SK-N-MC (cell line): Measurements from ENCODE around the gene USH2A.

Experiments
- DNase-seq: peaks from one replicate; pipeline ENCODE4 v3.0.0-alpha.2; 2011; ENCODE audit warnings: low read depth, low spot score
- H3K27ac ChIP-seq: fragments of 200-600 bp; sonication (generic); 2 replicates; pipeline ENCODE4 v1.5.1; 2016; ENCODE audit warnings: mixed run types
- H3K36me3 ChIP-seq: fragments of 200-600 bp; sonication (generic); 2 replicates; pipeline ENCODE4 v1.6.1; 2017; ENCODE audit warnings: antibody characterized with exemption, low read length, mixed read lengths; ENCODE audit not compliant: insufficient read depth
- H3K4me3 ChIP-seq: fragments of 200-600 bp; sonication (generic); 2 replicates; pipeline ENCODE4 v1.5.1; 2016
- H3K9ac ChIP-seq: fragments of 200-600 bp; sonication (generic); 2 replicates; pipeline ENCODE4 v1.8.0; 2017; ENCODE audit warnings: mixed run types, mixed read lengths; ENCODE audit not compliant: insufficient read length
- H3K9me3 ChIP-seq: fragments of 200-600 bp; sonication (generic); 2 replicates; pipeline ENCODE4 v1.6.1; 2017; ENCODE audit warnings: low read depth, mild to moderate bottlenecking, antibody characterized with exemption, low read length, moderate library complexity, mixed read lengths
- EZH2 ChIP-seq: fragments of 200-600 bp; sonication (generic); IDR thresholded peaks from one replicate; pipeline ENCODE4 v1.6.1; 2017; ENCODE audit warnings: antibody characterized with exemption
- FOXP2 ChIP-seq: optimal IDR thresholded peaks from 2 replicates; pipeline ENCODE3; 2011; ENCODE audit warnings: mild to moderate bottlenecking, moderate library complexity; ENCODE audit not compliant: insufficient read depth; ENCODE audit errors: extremely low read length, control extremely low read depth
- POLR2AphosphoS5 ChIP-seq: IDR thresholded peaks from 2 replicates; pipeline ENCODE4 v1.6.1; 2012; ENCODE audit warnings: mild to moderate bottlenecking, low read depth, low read length, borderline replicate concordance

USH2A gene

GRCh38 chr1:216073793-216074595 lies 349.3 kb downstream of the USH2A start:
- H3K27ac ChIP-seq = peak overlapping the region; percentile 60
- TF ChIP-seq POLR2AphosphoS5 = no peak
- TF ChIP-seq FOXP2 = no peak
- TF ChIP-seq EZH2 = no peak

GRCh38 chr1:216071262-216071661 lies 352.0 kb downstream of the USH2A start:
- no peak for DNase-seq
- Histone ChIP-seq H3K36me3 (no peaks in the 10 kb centered on the region), H3K4me3 (no peak overlapping the region), H3K9ac (no peak overlapping the region), H3K27ac (no peak overlapping the region), H3K9me3 (no peaks in the 10 kb centered on the region)
- TF ChIP-seq FOXP2 (no peak), EZH2 (no peak), POLR2AphosphoS5 (no peak)

More at GRCh38 chr1:216073793-216074595, 349.3 kb downstream of the USH2A start:
- H3K9ac ChIP-seq = no peak overlapping the region
- no peak for DNase-seq
- H3K9me3 ChIP-seq = no peaks in the 10 kb centered on the region
- H3K4me3 ChIP-seq = no peak overlapping the region
- H3K36me3 ChIP-seq = no peaks in the 10 kb centered on the region

GRCh38 chr1:216064643-216065042 lies 358.6 kb downstream of the USH2A start:
- no peak for TF ChIP-seq POLR2AphosphoS5

DNA sequence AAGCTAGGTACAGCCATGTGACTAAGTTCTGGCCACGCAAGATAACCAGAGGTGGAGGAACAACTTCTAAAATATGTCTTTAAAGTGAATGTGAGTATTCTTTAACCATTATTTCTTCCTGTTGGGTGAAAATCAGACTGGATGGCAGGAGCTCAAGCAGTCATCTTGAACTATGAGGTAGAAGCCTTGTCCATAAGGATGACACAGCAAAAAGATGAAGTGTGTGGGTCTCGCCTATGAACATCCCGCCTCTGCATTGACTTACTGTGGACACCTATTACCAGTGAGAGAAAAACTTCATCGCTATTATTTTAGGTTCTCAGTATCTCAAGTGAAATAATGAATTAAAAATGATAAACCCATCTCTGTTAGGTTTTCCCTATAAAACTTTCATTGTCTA lies 365.3 kb downstream of the USH2A start:
- no peak for DNase-seq
- Histone ChIP-seq H3K27ac (no peak overlapping the region), H3K36me3 (no peaks in the 10 kb centered on the region), H3K9me3 (no peaks in the 10 kb centered on the region), H3K4me3 (no peak overlapping the region), H3K9ac (no peak overlapping the region)
- no peak for TF ChIP-seq EZH2
- no peak for TF ChIP-seq FOXP2

More at GRCh38 chr1:216064643-216065042, 358.6 kb downstream of the USH2A start:
- no peak overlapping the region for H3K27ac ChIP-seq
- H3K9ac ChIP-seq = no peak overlapping the region
- no peaks in the 10 kb centered on the region for H3K9me3 ChIP-seq
- DNase-seq = no peak
- no peaks in the 10 kb centered on the region for H3K36me3 ChIP-seq
- H3K4me3 ChIP-seq = no peak overlapping the region

DNA sequence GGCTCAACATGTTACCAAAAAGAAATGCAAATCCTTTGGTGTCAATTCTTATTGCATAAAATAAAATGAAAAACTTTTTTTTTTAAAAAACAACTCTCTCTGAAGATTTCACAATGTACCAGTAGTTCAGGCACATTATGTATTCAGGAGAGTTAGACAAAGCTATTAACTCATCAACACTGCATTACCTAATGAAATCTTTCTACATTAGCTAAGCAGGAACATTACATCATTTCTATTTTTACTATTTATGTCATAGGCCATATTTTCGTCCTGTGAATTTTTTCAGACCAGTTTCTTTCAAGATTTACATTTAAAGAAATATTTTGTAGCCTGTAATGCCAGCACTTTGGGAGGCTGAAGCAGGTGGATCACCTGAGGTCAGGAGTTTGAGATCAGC lies 366.2 kb downstream of the USH2A start:
- Histone ChIP-seq H3K27ac (no peak overlapping the region), H3K36me3 (no peaks in the 10 kb centered on the region), H3K4me3 (no peak overlapping the region), H3K9me3 (no peaks in the 10 kb centered on the region), H3K9ac (no peak overlapping the region)
- DNase-seq = no peak
- TF ChIP-seq POLR2AphosphoS5 (no peak), EZH2 (no peak), FOXP2 (no peak)

DNA sequence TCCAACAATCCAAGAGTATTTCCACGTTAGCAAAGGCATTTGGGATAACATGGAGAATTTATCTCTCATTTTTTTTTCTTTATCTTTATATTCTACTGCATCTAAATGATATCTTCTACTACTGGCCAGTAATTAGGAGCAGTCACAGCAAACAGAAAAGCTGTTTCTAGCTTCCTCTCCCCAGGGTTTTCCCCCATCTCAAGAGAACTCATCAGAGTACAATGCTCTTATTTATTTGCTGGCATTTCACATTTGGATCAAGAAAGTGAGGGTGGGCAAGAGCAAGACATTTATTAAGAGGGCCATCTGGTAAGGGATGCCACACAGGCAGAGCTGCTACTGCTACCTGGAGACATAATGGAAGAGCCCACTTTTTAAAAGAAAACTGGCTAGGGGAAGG lies 368.2 kb downstream of the USH2A start:
- no peak for DNase-seq
- H3K9me3 ChIP-seq = no peaks in the 10 kb centered on the region
- no peaks in the 10 kb centered on the region for H3K36me3 ChIP-seq
- TF ChIP-seq EZH2 = no peak
- TF ChIP-seq FOXP2 = no peak
- TF ChIP-seq POLR2AphosphoS5 = no peak
- H3K9ac ChIP-seq = no peak overlapping the region
- no peak overlapping the region for H3K4me3 ChIP-seq
- H3K27ac ChIP-seq = no peak overlapping the region

GRCh38 chr1:216054600-216054999 lies 368.6 kb downstream of the USH2A start:
- no peak overlapping the region for H3K4me3 ChIP-seq
- TF ChIP-seq EZH2 (no peak), FOXP2 (no peak), POLR2AphosphoS5 (no peak)
- DNase-seq = no peak
- H3K27ac ChIP-seq = no peak overlapping the region
- no peaks in the 10 kb centered on the region for H3K36me3 ChIP-seq
- H3K9me3 ChIP-seq = no peaks in the 10 kb centered on the region
- H3K9ac ChIP-seq = no peak overlapping the region

DNA sequence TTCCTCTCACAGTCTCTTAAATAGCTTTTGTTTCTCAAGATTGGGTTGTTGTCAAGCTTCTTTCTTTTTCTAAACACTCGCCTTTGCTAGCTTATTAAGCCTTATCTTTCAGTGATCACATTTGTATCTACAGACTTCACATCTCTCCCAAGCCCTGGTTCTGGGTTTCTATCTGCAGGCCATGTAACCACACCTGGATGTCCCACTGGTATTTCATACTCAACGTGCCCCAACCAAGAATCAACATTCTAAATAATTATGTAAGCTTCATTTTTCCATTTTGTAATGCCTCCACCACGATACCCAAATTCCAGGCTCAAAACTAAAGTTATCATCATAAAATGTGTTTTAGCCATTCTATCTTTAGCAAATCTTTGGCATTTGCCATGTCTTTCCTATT lies 372.2 kb downstream of the USH2A start:
- no peak overlapping the region for H3K27ac ChIP-seq
- no peak overlapping the region for H3K4me3 ChIP-seq
- TF ChIP-seq POLR2AphosphoS5 (no peak), FOXP2 (no peak), EZH2 (no peak)
- no peak overlapping the region for H3K9ac ChIP-seq
- H3K36me3 ChIP-seq = no peaks in the 10 kb centered on the region
- H3K9me3 ChIP-seq = no peaks in the 10 kb centered on the region
- DNase-seq = no peak

DNA sequence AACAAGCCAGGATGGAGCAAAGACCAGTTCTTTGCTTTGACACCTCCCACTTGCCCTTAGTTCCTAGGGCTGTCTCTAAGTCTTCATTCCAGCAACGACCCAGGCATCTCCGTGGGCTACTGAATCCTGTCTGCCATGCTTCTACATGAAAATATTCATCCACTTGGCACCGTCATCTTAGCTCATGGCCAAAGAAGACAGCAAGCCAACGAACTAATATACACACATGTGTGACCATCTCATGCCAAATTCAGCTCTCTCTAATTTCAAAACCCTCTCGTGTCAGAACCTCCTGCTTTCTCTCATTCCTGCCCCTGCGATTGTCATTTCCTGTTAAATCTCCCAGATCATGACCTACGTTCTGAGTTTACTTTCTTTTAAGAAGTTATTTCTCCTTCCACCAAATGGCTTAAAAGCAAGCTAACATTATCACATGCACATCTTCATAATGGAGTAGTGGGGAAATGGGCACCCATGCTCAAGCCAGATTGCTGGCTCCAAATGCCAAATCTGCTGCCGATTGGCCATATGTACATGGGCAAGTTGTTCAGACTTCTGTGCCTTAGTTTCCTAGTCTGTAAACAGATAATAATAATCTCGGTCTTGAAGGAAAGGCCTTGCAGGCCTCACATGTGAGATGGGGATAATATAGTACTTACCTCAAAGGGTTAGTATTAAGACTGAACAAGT lies 373.4 kb downstream of the USH2A start:
- Histone ChIP-seq H3K4me3 (no peak overlapping the region), H3K27ac (no peak overlapping the region), H3K9ac (no peak overlapping the region), H3K9me3 (no peaks in the 10 kb centered on the region), H3K36me3 (no peaks in the 10 kb centered on the region)
- TF ChIP-seq POLR2AphosphoS5 (no peak), EZH2 (no peak), FOXP2 (no peak)
- no peak for DNase-seq
